Ovary (tissue), 9 donors: Measurements from ENCODE around the gene SFXN5. TPM values are rescaled to one million over a fixed set of nuclear protein-coding genes. Genes with fewer than 3 reads are reported as not detected.

Experiments used
- DNase-seq, 5 donors: peaks; one replicate each; pipeline ENCODE4 v3.0.0-alpha.2; 2019 to 2020
- H3K27ac ChIP-seq, 2 donors: fragments of 200-600 bp; one replicate each; pipeline versions ENCODE4 v1.5.1 to v1.8.0; 2019 to 2022
- H3K27me3 ChIP-seq: fragments of 200-600 bp; one replicate; pipeline ENCODE4 v1.8.0; 2022
- H3K36me3 ChIP-seq: fragments of 200-600 bp; sonication (generic); one replicate; pipeline ENCODE4 v1.5.1; 2019
- H3K4me1 ChIP-seq: one replicate; pipeline ENCODE4 v1.8.1; 2013; ENCODE audit warnings: mild to moderate bottlenecking, moderate library complexity; ENCODE audit not compliant: insufficient read depth
- H3K4me3 ChIP-seq: fragments of 200-600 bp; sonication (generic); one replicate; pipeline ENCODE4 v1.5.1; 2017
- H3K9me3 ChIP-seq, 2 donors: fragments of 200-600 bp in 1 of 2; sonication (generic) in 1 of 2; one replicate each; pipeline versions ENCODE4 v1.5.1 to v1.8.1; 2013 to 2019; ENCODE audit warnings: mild to moderate bottlenecking in 1 of 2, moderate library complexity in 1 of 2
- CTCF ChIP-seq, 3 donors: fragments of 450-650 bp in 2 of 3; fragments of 200-600 bp in 1 of 3; IDR thresholded peaks; one replicate each; pipeline versions ENCODE4 v1.5.1 to v1.8.0; 2016 to 2022; ENCODE audit warnings: antibody characterized with exemption in 3 of 3, mild to moderate bottlenecking in 1 of 3
- EP300 ChIP-seq: sonication (generic); formaldehyde crosslinking; IDR thresholded peaks from one replicate; pipeline ENCODE4 v1.6.1; 2017; ENCODE audit warnings: antibody characterized with exemption
- POLR2A ChIP-seq: fragments of 450-650 bp; IDR thresholded peaks from one replicate; pipeline ENCODE4 v1.6.1; 2017; ENCODE audit warnings: antibody characterized with exemption, mild to moderate bottlenecking, moderate library complexity
- WGBS, 3 donors: extraction: QIAGEN DNeasy Blood & Tissue Kit in 1 of 3; methylation state at CpG; one replicate each; pipeline versions ENCODE4 v1.1.5 to v1.1.7; 2013 to 2017; 5-methylcytosine and 5-hydroxymethylcytosine counted together
- intact Hi-C, 4 donors: fragments of 100-400 bp; cut with DNase I; formaldehyde crosslinking; loops; one replicate each; pipeline versions ENCODE4 v1.11.0 to v1.15.1; 2022 to 2023
- polyA plus RNA-seq, 2 donors: library from polyadenylated mRNA; stranded (reverse); fragments of 200-250 nt in 1 of 2; fragments of 350-450 nt in 1 of 2; fragmentation: Illumina TruSeq in 1 of 2; extraction: RNeasy Lipid Tissue Mini Kit (QIAGEN cat#74804) in 1 of 2; gene quantifications; one replicate each; pipeline ENCODE4 v1.2.3, GENCODE V29; 2013 to 2014
- total RNA-seq, 7 donors: library from RNA; depleted of rRNA in 2 of 7; stranded (reverse); fragments of >200 nt in 2 of 7; fragmentation: NEBNext Ultra II Directional in 3 of 7; extraction: Animal tissue kit (Norgen Biotek cat#: 25700) in 3 of 7; gene quantifications; one replicate each; pipeline versions ENCODE4 v1.1.0 to v1.2.4, GENCODE V29; 2016 to 2023
- donor health status: DM: no; HTN: no; CAD: no; lungs with moderate emphysema.
- donor health status: DM: no; HTN: no; CAD: no.
- donor health status: Bipolar disorder and iron deficiency.
- donor health status: DM: yes; HTN: yes; CAD: no.
- donor health status: DM: no; HTN: no; CAD: no.
- donor health status: DM: yes; HTN: yes; CAD: no.

The SFXN5 gene
- total and polyA plus RNA-seq, 9 donors = 4.3 to 19.3 (median 11.6) TPM

GRCh38 chr2:73059106-73059505 is 12.4 kb downstream of the SFXN5 start:
- TF ChIP-seq POLR2A (no peak), CTCF (IDR thresholded peaks at IDR 0.05) (no peak), EP300 (no peak)
- 91 to 98% (median 93%) methylated on average over 6 of the region's 6 CpGs for WGBS, 3 donors
- H3K27me3 ChIP-seq = no peaks in the 10 kb centered on the region
- H3K4me3 ChIP-seq = no peak overlapping the region
- H3K27ac ChIP-seq = no peak overlapping the region
- intact Hi-C loops = no loop called here
- DNase-seq = no peak
- no peaks in the 10 kb centered on the region for H3K4me1 ChIP-seq
- no peaks in the 10 kb centered on the region for H3K9me3 ChIP-seq
- no peaks in the 10 kb centered on the region for H3K36me3 ChIP-seq

GRCh38 chr2:73054980-73055379 is 16.5 kb downstream of the SFXN5 start:
- H3K4me3 ChIP-seq = no peak overlapping the region
- no peak for DNase-seq
- no peaks in the 10 kb centered on the region for H3K9me3 ChIP-seq
- no peaks in the 10 kb centered on the region for H3K27me3 ChIP-seq
- TF ChIP-seq CTCF (IDR thresholded peaks at IDR 0.05) (no peak), POLR2A (no peak), EP300 (no peak)
- H3K4me1 ChIP-seq = no peaks in the 10 kb centered on the region
- intact Hi-C loops = no loop called here
- no peak overlapping the region for H3K27ac ChIP-seq
- WGBS, 3 donors = 82 to 95% (median 86%) methylated on average over 5 of the region's 5 CpGs
- no peaks in the 10 kb centered on the region for H3K36me3 ChIP-seq

GRCh38 chr2:73053316-73054114 is 18.0 kb downstream of the SFXN5 start:
- no peaks in the 10 kb centered on the region for H3K27me3 ChIP-seq
- no peaks in the 10 kb centered on the region for H3K4me1 ChIP-seq
- no peak for DNase-seq
- H3K9me3 ChIP-seq = no peaks in the 10 kb centered on the region
- H3K4me3 ChIP-seq = no peak overlapping the region
- TF ChIP-seq CTCF (IDR thresholded peaks at IDR 0.05) (no peak), EP300 (no peak), POLR2A (no peak)
- H3K27ac ChIP-seq = no peak overlapping the region
- 40 to 58% (median 54%) methylated on average over 6 of the region's 6 CpGs for WGBS, 3 donors
- intact Hi-C loops = no loop called here
- no peaks in the 10 kb centered on the region for H3K36me3 ChIP-seq

- WGBS, 3 donors = 86 to 91% (median 89%) methylated on average over 6 of the region's 6 CpGs
- Histone ChIP-seq H3K9me3 (no peaks in the 10 kb centered on the region), H3K27ac (no peak overlapping the region), H3K36me3 (no peaks in the 10 kb centered on the region), H3K27me3 (no peaks in the 10 kb centered on the region), H3K4me3 (no peak overlapping the region), H3K4me1 (no peaks in the 10 kb centered on the region)
- intact Hi-C loops = no loop called here
- no peak for DNase-seq
- TF ChIP-seq POLR2A (no peak), CTCF (IDR thresholded peaks at IDR 0.05) (no peak), EP300 (no peak)
These were observed 21.4 kb downstream of the SFXN5 start for GRCh38 chr2:73050121-73050545.
